D721Med (cell line): Measurements from ENCODE around the gene TTC39A.

Experiments
- DNase-seq: peaks from one replicate; pipeline ENCODE4 v3.0.0; 2011; ENCODE audit warnings: low spot score; ENCODE audit not compliant: insufficient read length
- FAIRE-seq: peaks from 2 replicates; lab custom pipeline; 2011; peaks lifted over from hg19 to GRCh38; lab: Jason Lieb, UNC
- CTCF ChIP-seq: IDR thresholded peaks from 2 replicates; pipeline ENCODE4 v1.5.1; 2012; ENCODE audit warnings: mild to moderate bottlenecking, control low read depth; ENCODE audit not compliant: insufficient read depth; ENCODE audit errors: missing control alignments

TTC39A gene

DNA sequence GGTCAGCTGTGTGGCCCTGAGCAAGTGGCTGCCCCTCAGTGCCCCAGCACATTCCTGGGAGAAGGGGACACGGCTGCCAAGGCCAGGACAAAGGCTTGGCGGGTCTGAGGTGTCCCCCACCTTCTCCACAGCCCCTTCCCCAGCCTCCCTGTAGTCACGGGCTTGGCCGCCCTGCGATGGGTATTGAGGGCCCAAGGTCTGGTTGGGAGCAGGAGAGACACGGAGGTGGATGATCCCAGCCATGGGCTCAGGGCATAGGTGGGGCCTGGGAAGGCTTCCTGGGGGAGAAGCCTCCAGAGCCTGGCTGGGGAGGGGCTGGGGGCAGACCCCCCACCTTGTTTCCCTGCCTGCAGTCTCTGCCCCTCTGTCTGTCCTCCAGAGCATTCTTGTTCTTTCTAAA is 27.0 kb downstream of the TTC39A start:
- FAIRE-seq: no peak
- DNase-seq: no peak
- no peak for TF ChIP-seq CTCF

DNA sequence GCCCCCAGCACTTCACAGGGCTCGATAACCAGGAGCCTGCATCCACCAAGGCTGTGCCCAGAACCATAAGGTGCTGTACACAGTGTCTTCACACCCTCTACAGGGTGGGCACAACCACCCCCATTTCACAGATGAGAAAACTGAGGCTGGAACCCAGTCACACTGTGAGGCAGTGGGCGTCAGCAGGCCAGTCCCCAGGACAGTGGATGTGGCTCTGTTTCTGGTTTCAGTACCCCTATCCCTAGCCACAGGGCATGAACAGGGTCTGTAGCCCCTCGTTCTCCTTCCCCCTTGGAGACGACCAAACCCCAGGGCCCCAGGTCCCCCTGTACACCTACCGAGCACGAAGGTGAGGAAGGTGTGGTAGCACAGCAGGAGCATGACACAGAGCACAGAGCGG is 27.6 kb downstream of the TTC39A start:
- FAIRE-seq (no peak), DNase-seq (no peak)
- TF ChIP-seq CTCF: no peak

- TF ChIP-seq CTCF: no peak
- DNase-seq (no peak), FAIRE-seq (no peak)
Observed at GRCh38 chr1:51302270-51302669, 28.1 kb downstream of the TTC39A start.

DNA sequence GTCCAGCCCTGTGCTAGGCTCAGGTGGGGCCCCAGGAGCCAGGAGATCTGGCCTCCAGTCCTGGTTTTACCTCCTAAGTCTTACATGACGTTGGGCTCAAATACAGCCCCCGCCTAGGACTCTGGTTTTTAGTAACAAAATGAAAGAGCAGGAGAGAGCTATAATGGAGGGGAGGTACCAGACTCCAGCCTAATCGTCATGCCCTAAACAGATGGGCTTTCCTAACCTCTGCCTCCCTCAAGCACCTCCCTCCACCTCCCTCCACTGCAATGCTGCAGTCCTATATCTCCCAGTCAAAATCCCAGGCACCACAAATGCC is 28.6 kb downstream of the TTC39A start:
- no peak for TF ChIP-seq CTCF
- no peak for DNase-seq
- FAIRE-seq: no peak

- FAIRE-seq (no peak), DNase-seq (no peak)
- TF ChIP-seq CTCF: no peak
Observed at GRCh38 chr1:51301152-51301843, 29.1 kb downstream of the TTC39A start.

GRCh38 chr1:51299981-51300670 is 30.2 kb downstream of the TTC39A start:
- DNase-seq (no peak), FAIRE-seq (no peak)
- no peak for TF ChIP-seq CTCF

- FAIRE-seq (no peak), DNase-seq (no peak)
- TF ChIP-seq CTCF: no peak
Observed at GRCh38 chr1:51299185-51299885, 31.0 kb downstream of the TTC39A start.
